IgD-negative memory B cell (primary cell): Measurements from ENCODE around the gene EFCAB12. TPM values are rescaled to one million over a fixed set of nuclear protein-coding genes. Genes with fewer than 3 reads are reported as not detected.
"Not testable (repeated sequence)": the region's sequence is repeated elsewhere in the genome, so short reads cannot be mapped to it uniquely, and the experiment has no call there.

Source experiments
- H3K27ac Mint-ChIP-seq, 3 donors: one replicate each; pipeline ENCODE4 v1.8.0; 2020 to 2022; ENCODE audit warnings: mild to moderate bottlenecking in 3 of 3, mixed read lengths in 3 of 3, moderate library complexity in 1 of 3
- H3K27me3 Mint-ChIP-seq: one replicate; pipeline ENCODE4 v1.8.0; 2021; ENCODE audit warnings: mixed read lengths
- H3K36me3 Mint-ChIP-seq: one replicate; pipeline ENCODE4 v1.8.0; 2020; ENCODE audit warnings: mild to moderate bottlenecking, mixed read lengths
- H3K4me1 Mint-ChIP-seq, 3 donors: one replicate each; pipeline ENCODE4 v1.8.0; 2020 to 2022; ENCODE audit warnings: mixed read lengths in 3 of 3, mild to moderate bottlenecking in 1 of 3
- H3K4me3 Mint-ChIP-seq, 4 donors: one replicate each; pipeline ENCODE4 v1.8.0; 2020 to 2022; ENCODE audit warnings: mild to moderate bottlenecking in 4 of 4, mixed read lengths in 4 of 4, moderate library complexity in 3 of 4
- H3K9me3 Mint-ChIP-seq, 3 donors: one replicate each; pipeline ENCODE4 v1.8.0; 2020 to 2021; ENCODE audit warnings: mixed read lengths in 3 of 3, mild to moderate bottlenecking in 1 of 3
- polyA plus RNA-seq: library from polyadenylated mRNA; unstranded; fragments of 300-500 nt; fragmentation: Illumina TruSeq; gene quantifications from one replicate; pipeline ENCODE4 v1.2.3, GENCODE V29; 2021

Gene EFCAB12
- polyA plus RNA-seq, 1 donor from 2014 or later: 0.71 TPM

GRCh38 chr3:129385507-129385906 is 42.9 kb downstream of the EFCAB12 start:
- not testable (repeated sequence) for H3K27me3 Mint-ChIP-seq, H3K36me3 Mint-ChIP-seq, H3K4me1 Mint-ChIP-seq, H3K9me3 Mint-ChIP-seq, H3K4me3 Mint-ChIP-seq
- peak overlapping the region in 1 of 3 donors; percentile 80 for H3K27ac Mint-ChIP-seq

DNA sequence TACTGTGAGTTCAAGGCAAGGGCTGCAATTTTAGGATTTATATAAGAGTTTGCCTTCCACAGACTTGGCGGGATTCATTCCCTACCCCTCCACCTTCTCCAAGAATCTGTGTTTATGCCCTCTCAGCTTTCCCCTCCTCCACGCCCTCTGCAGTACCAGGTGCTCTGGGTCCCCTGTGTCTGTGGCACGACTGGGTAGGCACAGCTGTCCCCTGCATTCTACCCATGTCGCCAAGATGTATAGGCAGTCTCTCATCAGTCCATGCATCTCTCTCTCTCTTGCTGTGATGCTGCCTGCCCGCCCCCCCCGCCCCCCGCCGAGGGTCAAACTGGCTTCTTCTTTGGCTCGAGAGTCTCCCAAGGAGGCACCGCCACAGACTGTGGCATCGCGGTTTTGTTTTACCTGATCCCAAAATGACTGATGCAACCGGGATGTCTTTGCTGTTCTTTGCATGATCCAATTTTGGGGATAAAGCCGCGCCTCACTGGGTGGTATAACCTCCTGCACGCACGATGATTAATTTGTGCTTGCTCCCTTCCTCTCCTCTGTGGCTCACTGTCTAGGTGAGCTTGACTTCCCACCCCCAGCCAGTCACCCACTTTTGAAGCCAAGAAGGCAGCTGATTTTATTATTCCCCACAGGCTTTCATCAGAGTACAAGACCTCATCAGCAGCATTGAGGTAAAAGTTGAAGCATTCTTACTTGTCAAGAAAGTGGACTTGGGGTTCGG is 43.7 kb downstream of the EFCAB12 start:
- Mint-ChIP-seq H3K4me3 (peak overlapping the region in 1 of 4 donors; percentile 84), H3K27me3 (no peaks in the 10 kb centered on the region), H3K36me3 (peaks cover 4% of the 10 kb centered on the region), H3K4me1 (peaks cover 0 to 5% (median 0%) of the 10 kb centered on the region in 3 donors), H3K27ac (peak overlapping the region in 1 of 3 donors; percentile 91), H3K9me3 (no peaks in the 10 kb centered on the region)

DNA sequence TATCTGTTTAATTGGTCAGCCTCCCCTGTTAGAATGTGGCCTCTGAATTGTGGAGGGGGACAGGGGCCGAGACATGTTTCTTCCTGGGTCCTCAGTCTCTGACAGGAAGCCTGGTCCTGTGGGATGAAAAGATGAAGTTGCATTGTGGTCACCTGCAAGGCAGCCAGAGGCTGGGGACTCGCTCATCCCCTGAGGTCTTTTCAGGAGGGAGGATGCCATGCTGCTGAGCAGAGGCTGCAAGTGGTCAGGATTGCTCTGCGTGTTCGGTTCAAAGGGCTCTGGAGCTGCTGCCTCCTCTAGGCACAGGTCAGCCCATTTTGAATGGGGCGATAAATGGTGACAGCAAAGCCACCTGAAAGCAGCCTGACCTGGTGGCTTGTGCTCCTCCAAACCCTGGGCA is 44.3 kb downstream of the EFCAB12 start:
- not testable (repeated sequence) for H3K27me3 Mint-ChIP-seq, H3K4me1 Mint-ChIP-seq, H3K27ac Mint-ChIP-seq, H3K9me3 Mint-ChIP-seq, H3K36me3 Mint-ChIP-seq, H3K4me3 Mint-ChIP-seq

DNA sequence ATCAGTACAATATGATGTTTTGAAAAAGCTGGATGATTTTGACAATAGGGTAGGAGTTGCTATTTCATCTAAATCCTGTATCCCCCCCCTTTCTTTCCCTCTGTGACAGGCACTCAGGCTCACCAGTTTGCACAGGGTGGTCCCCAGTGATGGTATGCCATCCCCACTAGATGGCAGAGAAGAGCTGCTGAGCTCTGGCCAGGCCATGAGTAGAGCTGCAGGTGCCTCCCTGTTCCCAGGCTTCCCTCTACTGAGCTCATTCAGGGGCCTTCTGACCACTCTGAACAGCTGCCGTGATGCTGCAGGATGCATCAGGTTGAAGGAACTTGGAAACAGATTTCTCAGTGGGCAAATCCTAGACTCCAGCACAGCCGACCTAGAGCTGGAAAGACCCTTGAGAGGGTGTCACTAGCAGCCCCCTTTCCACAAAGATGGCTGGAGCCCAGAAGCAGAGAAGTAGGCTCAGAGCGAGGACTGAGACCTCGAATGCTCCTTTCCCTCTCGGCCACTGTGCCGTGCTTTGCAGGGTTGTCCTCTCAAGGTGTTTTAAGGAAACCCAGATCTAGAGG is 45.1 kb downstream of the EFCAB12 start:
- H3K27me3 Mint-ChIP-seq: no peaks in the 10 kb centered on the region
- H3K4me1 Mint-ChIP-seq: peaks cover 0 to 5% (median 0%) of the 10 kb centered on the region in 3 donors
- H3K36me3 Mint-ChIP-seq: peaks cover 4% of the 10 kb centered on the region
- H3K27ac Mint-ChIP-seq: no peak overlapping the region
- no peaks in the 10 kb centered on the region for H3K9me3 Mint-ChIP-seq
- H3K4me3 Mint-ChIP-seq: no peak overlapping the region

DNA sequence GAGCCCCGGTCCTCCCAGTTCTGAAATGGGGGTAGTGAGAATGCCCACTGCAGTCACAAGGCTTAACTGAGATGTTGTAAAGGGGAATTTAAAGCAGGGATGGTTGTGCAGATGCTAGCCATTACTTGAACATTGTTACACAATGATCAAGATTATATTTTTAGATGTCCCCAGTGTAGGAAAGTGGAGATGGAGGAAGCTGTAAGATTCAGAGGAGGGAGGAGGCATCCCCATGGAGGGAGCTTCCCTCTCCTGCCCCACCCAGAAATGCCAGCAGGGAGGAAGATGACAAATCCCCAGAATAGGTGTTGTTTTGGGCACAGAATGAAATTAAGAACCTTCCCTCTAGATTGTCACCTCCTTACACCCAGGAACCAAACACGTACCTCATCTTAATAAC is 46.1 kb downstream of the EFCAB12 start:
- Mint-ChIP-seq H3K9me3 (no peaks in the 10 kb centered on the region), H3K27ac (no peak overlapping the region), H3K36me3 (peaks cover 4% of the 10 kb centered on the region), H3K27me3 (no peaks in the 10 kb centered on the region), H3K4me1 (peaks cover 0 to 5% (median 0%) of the 10 kb centered on the region in 3 donors), H3K4me3 (peak overlapping the region in 1 of 4 donors; percentile 22)

- Mint-ChIP-seq H3K9me3 (no peaks in the 10 kb centered on the region), H3K36me3 (no peaks in the 10 kb centered on the region), H3K4me1 (peaks cover 0 to under 1% (median 0%) of the 10 kb centered on the region in 3 donors), H3K27me3 (no peaks in the 10 kb centered on the region), H3K27ac (no peak overlapping the region), H3K4me3 (no peak overlapping the region)
Measured at GRCh38 chr3:129379582-129380358, 48.7 kb downstream of the EFCAB12 start.

DNA sequence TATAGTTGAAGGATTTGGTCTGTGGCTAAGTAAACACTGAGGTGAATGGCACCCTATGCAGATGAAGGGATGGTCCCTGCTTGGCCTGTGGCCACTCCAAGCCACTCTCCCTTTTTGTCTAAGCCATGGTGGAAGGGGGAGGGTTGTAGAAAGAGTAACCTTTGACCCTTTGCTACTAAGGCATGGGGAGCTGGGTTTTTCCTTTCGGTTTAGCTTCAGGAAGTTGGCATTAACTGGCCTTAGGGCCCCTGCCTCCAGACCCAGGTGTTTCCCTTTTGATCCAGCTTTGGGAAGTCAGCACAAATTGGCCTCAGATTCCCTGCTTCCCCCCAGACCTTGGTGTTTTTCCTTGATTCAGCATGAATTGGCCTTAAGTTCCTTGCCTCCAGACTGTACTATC is 49.5 kb downstream of the EFCAB12 start:
- no peaks in the 10 kb centered on the region for H3K36me3 Mint-ChIP-seq
- H3K27ac Mint-ChIP-seq: no peak overlapping the region
- no peaks in the 10 kb centered on the region for H3K4me1 Mint-ChIP-seq
- H3K4me3 Mint-ChIP-seq: no peak overlapping the region
- H3K27me3 Mint-ChIP-seq: no peaks in the 10 kb centered on the region
- no peaks in the 10 kb centered on the region for H3K9me3 Mint-ChIP-seq

GRCh38 chr3:129377615-129378014 is 50.8 kb downstream of the EFCAB12 start:
- peaks cover 0 to under 1% (median 0%) of the 10 kb centered on the region in 3 donors for H3K4me1 Mint-ChIP-seq
- no peaks in the 10 kb centered on the region for H3K36me3 Mint-ChIP-seq
- no peak overlapping the region for H3K4me3 Mint-ChIP-seq
- no peaks in the 10 kb centered on the region for H3K9me3 Mint-ChIP-seq
- H3K27ac Mint-ChIP-seq: no peak overlapping the region
- no peaks in the 10 kb centered on the region for H3K27me3 Mint-ChIP-seq

DNA sequence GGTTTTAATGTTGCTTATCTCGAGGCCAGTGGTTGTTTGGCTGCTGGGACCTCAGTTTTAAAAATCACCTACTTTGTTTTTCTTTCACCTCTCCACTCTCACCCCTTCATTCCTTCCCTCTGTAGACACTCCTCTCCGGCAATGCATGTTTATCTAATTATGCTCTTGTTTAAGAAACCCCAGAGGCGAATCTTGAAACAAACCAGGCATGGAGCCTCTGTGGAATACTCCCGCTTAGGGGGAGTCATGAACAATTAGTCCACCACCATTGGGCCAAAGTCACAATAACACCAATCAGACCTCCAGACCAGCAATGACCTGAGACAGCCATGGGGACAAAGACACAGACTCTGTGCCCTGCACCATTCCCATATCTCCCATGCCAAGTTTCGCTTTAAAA is 53.3 kb downstream of the EFCAB12 start:
- no peaks in the 10 kb centered on the region for H3K9me3 Mint-ChIP-seq
- no peaks in the 10 kb centered on the region for H3K27me3 Mint-ChIP-seq
- H3K27ac Mint-ChIP-seq: no peak overlapping the region
- no peak overlapping the region for H3K4me3 Mint-ChIP-seq
- peaks cover 2% of the 10 kb centered on the region for H3K36me3 Mint-ChIP-seq
- H3K4me1 Mint-ChIP-seq: peaks cover 0 to 2% (median 0%) of the 10 kb centered on the region in 3 donors

DNA sequence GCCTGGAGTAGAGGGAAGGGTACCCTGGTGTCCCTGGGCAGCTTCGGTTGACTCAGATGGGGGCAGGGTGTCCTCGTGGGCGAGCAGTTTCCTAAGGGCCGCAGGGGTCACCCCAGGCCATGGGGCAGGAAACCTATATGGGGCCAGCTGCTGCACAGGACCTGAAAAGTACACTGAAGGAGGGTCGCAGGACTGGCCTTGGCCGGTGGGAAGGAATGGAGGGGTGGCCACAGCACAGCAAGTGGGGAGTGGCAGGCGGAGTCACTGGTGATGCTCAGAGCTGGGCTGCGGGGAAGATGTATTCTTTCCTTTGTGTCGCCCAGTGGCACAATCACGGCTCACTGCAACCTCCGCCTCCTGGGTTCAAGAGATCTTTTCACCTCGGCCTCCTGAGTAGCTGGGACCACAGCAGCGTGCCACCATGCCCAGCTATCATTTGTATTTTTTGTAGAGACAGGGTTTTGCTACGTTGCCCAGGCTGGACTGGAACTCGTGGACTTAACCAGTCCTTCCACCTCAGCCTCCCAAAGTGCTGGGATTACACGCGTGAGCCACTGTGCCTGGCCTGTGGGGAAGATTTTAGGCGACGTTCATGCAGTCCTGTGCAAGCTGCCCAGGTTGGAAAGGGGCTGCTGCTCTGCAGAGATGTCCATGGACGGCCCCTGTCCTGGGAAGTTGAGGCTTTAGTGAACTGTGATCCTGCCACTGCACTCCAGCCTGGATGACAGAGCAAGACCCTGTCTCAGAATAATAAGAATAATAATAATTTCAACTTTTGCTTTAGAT is 57.2 kb downstream of the EFCAB12 start:
- no peak overlapping the region for H3K27ac Mint-ChIP-seq
- H3K4me1 Mint-ChIP-seq: peaks cover 0 to 2% (median 0%) of the 10 kb centered on the region in 3 donors
- no peaks in the 10 kb centered on the region for H3K27me3 Mint-ChIP-seq
- no peak overlapping the region for H3K4me3 Mint-ChIP-seq
- peaks cover 0 to 2% (median 0%) of the 10 kb centered on the region in 3 donors for H3K9me3 Mint-ChIP-seq
- peaks cover 2% of the 10 kb centered on the region for H3K36me3 Mint-ChIP-seq

DNA sequence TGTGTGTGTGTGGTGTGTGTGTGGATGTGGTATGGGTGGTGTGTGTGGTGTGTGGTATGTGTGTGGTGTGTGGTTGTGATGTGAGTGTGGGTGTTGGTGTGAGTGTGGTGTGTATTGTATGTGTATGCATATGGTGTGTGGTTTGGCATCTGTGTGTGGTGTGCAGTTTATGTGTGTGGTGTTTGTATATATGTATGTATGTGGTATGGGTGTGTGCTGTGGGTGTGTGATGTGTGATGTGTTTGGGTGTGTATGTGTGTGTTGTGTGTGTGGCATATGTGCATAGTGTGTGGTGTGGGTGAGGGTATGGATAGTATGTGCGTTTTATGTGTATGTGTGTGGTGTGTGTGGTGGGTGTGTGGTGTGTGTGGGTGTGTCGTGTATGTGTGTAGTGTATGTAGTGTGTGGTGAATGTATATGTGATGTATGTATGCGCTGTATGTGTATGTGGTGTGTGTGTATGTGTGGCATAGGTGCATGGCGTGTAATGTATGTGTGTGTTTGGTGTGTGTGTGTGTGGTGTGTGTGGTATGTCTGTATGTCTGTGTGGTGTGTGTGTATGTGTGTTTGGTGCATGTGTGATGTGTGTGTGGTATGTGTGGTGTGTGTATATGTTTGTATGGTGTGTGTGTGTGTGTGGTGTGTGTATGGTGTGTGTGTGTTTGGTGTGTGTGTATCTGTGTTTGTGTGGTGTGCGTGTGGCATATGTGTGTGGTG is 58.0 kb downstream of the EFCAB12 start:
- Mint-ChIP-seq H3K4me3 (no peak overlapping the region), H3K4me1 (peaks cover 0 to 2% (median 0%) of the 10 kb centered on the region in 3 donors), H3K27ac (no peak overlapping the region), H3K9me3 (peaks cover 0 to 2% (median 0%) of the 10 kb centered on the region in 3 donors), H3K27me3 (no peaks in the 10 kb centered on the region), H3K36me3 (peaks cover 2% of the 10 kb centered on the region)

- H3K4me1 Mint-ChIP-seq: peaks cover 0 to 2% (median 0%) of the 10 kb centered on the region in 3 donors
- H3K27me3 Mint-ChIP-seq: peaks cover 2% of the 10 kb centered on the region
- peaks cover 2% of the 10 kb centered on the region for H3K36me3 Mint-ChIP-seq
- H3K4me3 Mint-ChIP-seq: no peak overlapping the region
- peaks cover 0 to 2% (median 2%) of the 10 kb centered on the region in 3 donors for H3K9me3 Mint-ChIP-seq
- no peak overlapping the region for H3K27ac Mint-ChIP-seq
Measured at GRCh38 chr3:129369711-129370110, 58.7 kb downstream of the EFCAB12 start.

- Mint-ChIP-seq H3K4me1 (peaks cover 0 to 2% (median 0%) of the 10 kb centered on the region in 3 donors), H3K27me3 (peaks cover 2% of the 10 kb centered on the region), H3K27ac (no peak overlapping the region), H3K4me3 (no peak overlapping the region), H3K36me3 (peaks cover 2% of the 10 kb centered on the region), H3K9me3 (peaks cover 0 to 2% (median 2%) of the 10 kb centered on the region in 3 donors)
Measured at GRCh38 chr3:129367821-129368220, 60.6 kb downstream of the EFCAB12 start.

DNA sequence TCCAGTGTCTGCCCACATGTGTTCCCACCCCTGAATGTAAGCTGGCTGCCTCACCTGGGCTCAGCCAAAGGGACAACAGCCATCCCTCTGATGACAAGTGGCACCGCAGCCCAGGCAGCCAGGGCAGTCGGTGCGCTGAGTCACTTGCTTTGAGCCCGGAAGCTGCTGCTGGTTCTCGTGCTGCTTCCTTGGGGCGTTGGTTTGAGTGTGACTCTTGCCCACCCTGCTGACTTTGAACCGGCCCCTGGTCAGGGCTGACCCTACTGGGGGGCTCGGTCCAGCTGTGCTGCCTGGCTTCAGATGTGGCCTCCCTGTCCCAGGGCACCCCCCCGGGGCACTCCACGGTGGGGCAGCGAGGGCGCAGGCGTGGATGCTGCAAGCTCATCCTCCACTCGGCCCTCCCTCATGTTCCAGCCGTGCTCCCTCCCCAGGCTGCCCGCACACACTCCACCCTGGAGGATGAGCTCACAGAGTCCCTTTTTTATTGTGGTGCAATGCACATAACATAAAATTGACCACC is 62.1 kb downstream of the EFCAB12 start:
- H3K27ac Mint-ChIP-seq: no peak overlapping the region

More for the DNA sequence above, 62.1 kb downstream of the EFCAB12 start:
- Mint-ChIP-seq H3K4me3 (no peak overlapping the region), H3K9me3 (peaks cover 0 to 2% (median 2%) of the 10 kb centered on the region in 3 donors), H3K27me3 (peaks cover 2% of the 10 kb centered on the region), H3K36me3 (no peaks in the 10 kb centered on the region), H3K4me1 (no peaks in the 10 kb centered on the region)
